ENCODE measurements around the gene SLC10A1. TPM values are rescaled to one million over a fixed set of nuclear protein-coding genes. Genes with fewer than 3 reads are reported as not detected.

SLC10A1 gene
- total RNA-seq, 1 experiment from 2014 or later, result not detected

GRCh38 chr14:69794791-69795190 is 2.2 kb downstream of the SLC10A1 start:
- H3K9me2 ChIP-seq (ENCODE audit: insufficient read depth), result no peaks in the 10 kb centered on the region
- no peaks in the 10 kb centered on the region for H3K36me3 ChIP-seq (ENCODE audit: control insufficient read depth in 1 of 2, insufficient read depth in 2 of 2, low read length in 2 of 2)
- DNase-seq (ENCODE audit: low read depth, low spot score) (no peak), ATAC-seq (no peak)
- H3K4me3 ChIP-seq (replicated peaks in 1 of 2; ENCODE audit: low read depth in 1 of 2, low read length in 2 of 2), result no peak overlapping the region
- no peak overlapping the region for H2AFZ ChIP-seq (ENCODE audit: low read depth, low read length, poor library complexity, severe bottlenecking)
- CTCF ChIA-PET, result no interaction called here
- BruUV-seq (replicated peaks), result no TSS peak
- no peaks in the 10 kb centered on the region for H3K79me2 ChIP-seq (ENCODE audit: insufficient read depth, low read length)
- H4K20me1 ChIP-seq (ENCODE audit: insufficient read depth), result no peaks in the 10 kb centered on the region
- TF ChIP-seq CBX3 (IDR thresholded peaks at IDR 0.05; ENCODE audit: low read depth) (no peak), ELF1 (IDR thresholded peaks at IDR 0.05; ENCODE audit: borderline replicate concordance, low read depth) (no peak), SRF (IDR thresholded peaks at IDR 0.05; ENCODE audit: low read depth) (no peak), EZH2phosphoT487 (IDR thresholded peaks at IDR 0.05; ENCODE audit: borderline replicate concordance) (no peak), EGR1 (IDR thresholded peaks at IDR 0.05; ENCODE audit: low read depth) (no peak), EZH2 (IDR thresholded peaks at IDR 0.05) (no peak), YY1 (IDR thresholded peaks at IDR 0.05; ENCODE audit: extremely low read depth, insufficient replicate concordance, low read depth, low read length) (no peak), RAD21 (IDR thresholded peaks at IDR 0.05; ENCODE audit: low read depth) (no peak), FOSL1 (IDR thresholded peaks at IDR 0.05; ENCODE audit: low read depth) (no peak), SP1 (IDR thresholded peaks at IDR 0.05; ENCODE audit: low read depth) (no peak), REST (IDR thresholded peaks at IDR 0.05; ENCODE audit: low read depth) (no peak), CTCF (IDR thresholded peaks at IDR 0.05 in 2 of 3, conservative IDR thresholded peaks at IDR 0.05 in 1 of 3; ENCODE audit: borderline replicate concordance in 1 of 3, insufficient read depth in 1 of 3, low read depth in 2 of 3, low read length in 2 of 3) (no peak), POLR2AphosphoS5 (IDR thresholded peaks at IDR 0.05; ENCODE audit: low read depth, low read length) (no peak), ATF3 (IDR thresholded peaks at IDR 0.05) (no peak), TCF7L2 (IDR thresholded peaks at IDR 0.05; ENCODE audit: borderline replicate concordance, extremely low read depth, insufficient read depth, insufficient read length) (no peak)
- POLR2A ChIA-PET, result no interaction called here
- H3K27me3 ChIP-seq (ENCODE audit: insufficient read depth, low read length), result 0 out of 2 replicates have a peak, but pooled peaks cover 4% of the 10 kb centered on the region
- H3K9me3 ChIP-seq (ENCODE audit: control insufficient read depth in 1 of 2, insufficient read depth in 1 of 2, low read depth in 1 of 2, low read length in 2 of 2), result no peaks in the 10 kb centered on the region
- intact Hi-C loops (cut with micrococcal nuclease), result no loop called here
- RAD21 ChIA-PET (ENCODE audit: low non-redundant PET in 1 of 2, low total read pairs in 2 of 2, uncharacterized antibody in 2 of 2, unreplicated experiment in 2 of 2), result no interaction called here
- H3K4me1 ChIP-seq (ENCODE audit: control insufficient read depth in 1 of 2, insufficient read depth in 2 of 2, low read length in 2 of 2), result no peaks in the 10 kb centered on the region
- no peak overlapping the region for H3K9ac ChIP-seq (ENCODE audit: low read length)
- no peak overlapping the region for H3K4me2 ChIP-seq (ENCODE audit: low read length)
- no peak overlapping the region for H3K27ac ChIP-seq (ENCODE audit: low read depth, low read length)

Measured in HCT116 (cell line).